CD4-positive, alpha-beta T cell treated with Interleukin-4 for 1 hour (primary cell): ENCODE data around the gene ABI2.
"Not testable (repeated sequence)": the region's sequence is repeated elsewhere in the genome, so short reads cannot be mapped to it uniquely, and the experiment has no call there.

Source experiments
- DNase-seq, 2 donors: peaks; one replicate each; pipeline ENCODE4 v3.0.0-alpha.2; 2020 to 2022

The ABI2 gene

GRCh38 chr2:203327901-203328759 lies at the start of gene ABI2:
TSS of gene ABI2 (plus strand) at chr2:203328394. CDS start at chr2:203328515, 121 bp downstream.
- peak; percentile 42 to 63 for DNase-seq

GRCh38 chr2:203279288-203279687 lies 48.9 kb upstream of the ABI2 start:
- DNase-seq, result no peak

GRCh38 chr2:203280428-203281064 lies 47.6 kb upstream of the ABI2 start:
- DNase-seq, result no peak

- DNase-seq, result no peak
These were observed 46.1 kb upstream of the ABI2 start for GRCh38 chr2:203282101-203282500.

GRCh38 chr2:203286532-203286931 lies 41.7 kb upstream of the ABI2 start:
- DNase-seq, result no peak

- DNase-seq, result no peak
These were observed 26.5 kb upstream of the ABI2 start for GRCh38 chr2:203301667-203302066.

- DNase-seq, result not testable (repeated sequence)
These were observed 25.6 kb upstream of the ABI2 start for GRCh38 chr2:203302586-203302985.

GRCh38 chr2:203310688-203311436 lies 17.3 kb upstream of the ABI2 start:
- DNase-seq, result no peak

- DNase-seq, result no peak
These were observed 1.8 kb upstream of the ABI2 start for GRCh38 chr2:203326356-203326755.

- DNase-seq, result no peak
These were observed 653 bp upstream of the ABI2 start for GRCh38 chr2:203327582-203327900.

- DNase-seq, result peak in 1 of 2 donors; percentile 24
These were observed 756 bp downstream of the ABI2 start for GRCh38 chr2:203328760-203329540.

- no peak for DNase-seq
These were observed 2.2 kb downstream of the ABI2 start for GRCh38 chr2:203330434-203330833.

- DNase-seq, result no peak
These were observed 10.1 kb downstream of the ABI2 start for GRCh38 chr2:203338322-203338721.

- no peak for DNase-seq
These were observed 12.7 kb downstream of the ABI2 start for GRCh38 chr2:203340791-203341487.

GRCh38 chr2:203341741-203342310 lies 13.6 kb downstream of the ABI2 start:
- no peak for DNase-seq

- DNase-seq, result not testable (repeated sequence)
These were observed 14.2 kb downstream of the ABI2 start for GRCh38 chr2:203342374-203342773.

- DNase-seq, result no peak
These were observed 16.5 kb downstream of the ABI2 start for GRCh38 chr2:203344667-203345066.

GRCh38 chr2:203346612-203347011 lies 18.4 kb downstream of the ABI2 start:
- no peak for DNase-seq

- DNase-seq, result no peak
These were observed 19.2 kb downstream of the ABI2 start for GRCh38 chr2:203347375-203347774.

- DNase-seq, result no peak
These were observed 24.5 kb downstream of the ABI2 start for GRCh38 chr2:203352604-203353255.

GRCh38 chr2:203354966-203355365 lies 26.8 kb downstream of the ABI2 start:
- no peak for DNase-seq
